NOMO-1 (cell line): ENCODE data around the gene SLC22A5.
A peak's percentile ranks its signal among the peaks of the same experiment; 100 is the strongest.
"Not testable (repeated sequence)": the region's sequence is repeated elsewhere in the genome, so short reads cannot be mapped to it uniquely, and the experiment has no call there.

ENCODE experiments used
- DNase-seq, 2 experiments: peaks; one replicate each; lab custom pipeline; 2025; ENCODE audit not compliant: unreplicated experiment in 2 of 2; lab: John Stamatoyannopoulos, UW

SLC22A5 gene

DNA sequence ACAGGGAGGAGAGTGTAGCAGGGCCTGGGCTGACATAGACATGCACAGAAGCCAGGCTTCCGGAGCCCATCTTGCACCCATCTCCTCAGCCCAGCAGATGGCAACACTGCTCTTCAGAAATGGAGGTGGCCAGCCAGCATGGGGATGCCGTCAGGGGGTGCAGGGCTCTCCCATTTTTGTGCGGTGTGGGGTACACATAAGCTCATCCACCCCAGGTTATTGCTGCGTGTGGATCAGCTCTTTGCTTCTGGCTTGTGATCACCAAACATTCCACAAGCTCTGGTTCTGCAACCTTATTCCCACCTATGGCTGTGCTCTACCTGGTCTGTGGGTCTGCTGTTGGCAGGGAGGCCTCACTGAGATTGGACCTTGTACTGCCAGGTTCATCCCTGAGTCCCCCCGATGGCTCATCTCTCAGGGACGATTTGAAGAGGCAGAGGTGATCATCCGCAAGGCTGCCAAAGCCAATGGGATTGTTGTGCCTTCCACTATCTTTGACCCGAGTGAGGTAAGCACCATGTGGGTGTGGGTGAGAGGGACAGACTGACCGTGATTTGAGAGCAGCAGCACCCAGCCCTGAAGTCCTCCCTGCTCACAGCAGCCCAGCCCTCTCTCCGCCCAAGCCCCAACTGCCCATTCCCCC, 17.3 kb downstream of the SLC22A5 start:
- peak; percentile 39 to 68 for DNase-seq

DNA sequence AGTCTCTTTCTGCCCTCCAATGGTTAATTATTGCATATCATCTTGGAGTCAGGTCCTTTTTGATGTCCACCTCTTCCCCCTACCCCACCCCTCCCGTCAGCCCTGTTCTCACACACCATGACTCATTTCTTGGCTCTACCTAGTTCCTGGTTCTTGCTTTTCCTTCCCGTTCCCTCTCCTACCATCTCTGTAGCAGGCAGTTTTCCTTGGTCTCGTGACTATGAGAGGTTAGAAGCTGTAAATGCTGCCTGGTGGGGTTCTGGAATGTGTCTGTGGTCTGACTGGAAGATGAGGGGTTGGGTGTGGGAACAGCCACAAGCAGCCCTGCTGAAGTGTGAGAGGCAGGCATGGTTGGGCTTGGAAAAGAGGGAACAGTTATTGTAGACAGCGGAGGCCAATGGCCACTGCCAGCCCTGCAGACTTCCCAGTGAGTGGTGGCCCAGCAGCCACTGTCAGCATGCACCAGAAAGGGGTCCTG, 18.2 kb downstream of the SLC22A5 start:
- peak; percentile 26 to 50 for DNase-seq

DNA sequence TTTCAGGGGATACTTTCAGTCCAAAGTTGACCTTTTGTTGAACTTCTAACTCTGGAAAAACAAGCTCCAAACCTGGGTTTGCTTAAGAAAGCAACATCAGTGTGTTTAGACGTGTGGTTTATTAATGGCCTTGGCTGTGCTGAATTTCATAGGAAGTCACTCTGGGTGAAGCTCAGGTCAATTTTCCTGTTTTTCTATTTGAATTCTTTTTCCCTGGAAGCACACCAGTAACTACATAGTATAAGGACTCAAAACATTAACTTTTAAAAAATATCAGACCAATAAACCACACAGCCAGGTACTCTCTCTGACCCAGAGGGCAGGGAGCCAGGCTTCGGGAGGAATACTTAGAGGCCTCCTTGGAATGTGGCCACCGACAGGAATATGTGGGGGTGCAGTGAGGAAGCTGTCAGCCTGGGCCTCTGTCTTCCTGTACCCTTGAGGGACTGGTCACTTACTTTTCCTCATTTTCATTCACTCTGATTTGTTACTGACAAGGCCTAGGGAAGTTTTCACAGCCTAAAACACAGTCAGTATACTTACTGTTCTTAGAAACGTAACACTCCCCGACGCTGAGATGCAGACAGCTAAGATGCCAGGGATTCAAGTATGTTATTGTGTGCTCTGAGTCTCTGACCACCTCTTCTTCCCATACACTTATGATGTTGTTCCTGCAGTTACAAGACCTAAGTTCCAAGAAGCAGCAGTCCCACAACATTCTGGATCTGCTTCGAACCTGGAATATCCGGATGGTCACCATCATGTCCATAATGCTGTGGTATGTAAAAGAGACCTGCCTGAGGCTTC, 18.9 kb downstream of the SLC22A5 start:
- DNase-seq = no peak

DNA sequence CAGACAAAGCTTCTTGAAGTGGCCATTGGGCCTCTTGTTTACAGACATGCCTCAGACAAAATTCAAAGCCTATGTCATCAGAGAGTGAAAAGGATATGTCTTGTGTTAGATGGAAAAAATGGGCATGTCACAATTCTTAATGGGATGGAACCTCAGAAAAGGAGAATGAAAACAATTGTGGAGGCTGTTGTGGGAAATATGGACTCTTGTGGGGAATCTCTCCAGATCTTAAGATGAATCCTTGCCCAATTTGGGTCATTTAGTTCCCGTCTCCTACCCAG, 19.5 kb downstream of the SLC22A5 start:
- no peak for DNase-seq

DNA sequence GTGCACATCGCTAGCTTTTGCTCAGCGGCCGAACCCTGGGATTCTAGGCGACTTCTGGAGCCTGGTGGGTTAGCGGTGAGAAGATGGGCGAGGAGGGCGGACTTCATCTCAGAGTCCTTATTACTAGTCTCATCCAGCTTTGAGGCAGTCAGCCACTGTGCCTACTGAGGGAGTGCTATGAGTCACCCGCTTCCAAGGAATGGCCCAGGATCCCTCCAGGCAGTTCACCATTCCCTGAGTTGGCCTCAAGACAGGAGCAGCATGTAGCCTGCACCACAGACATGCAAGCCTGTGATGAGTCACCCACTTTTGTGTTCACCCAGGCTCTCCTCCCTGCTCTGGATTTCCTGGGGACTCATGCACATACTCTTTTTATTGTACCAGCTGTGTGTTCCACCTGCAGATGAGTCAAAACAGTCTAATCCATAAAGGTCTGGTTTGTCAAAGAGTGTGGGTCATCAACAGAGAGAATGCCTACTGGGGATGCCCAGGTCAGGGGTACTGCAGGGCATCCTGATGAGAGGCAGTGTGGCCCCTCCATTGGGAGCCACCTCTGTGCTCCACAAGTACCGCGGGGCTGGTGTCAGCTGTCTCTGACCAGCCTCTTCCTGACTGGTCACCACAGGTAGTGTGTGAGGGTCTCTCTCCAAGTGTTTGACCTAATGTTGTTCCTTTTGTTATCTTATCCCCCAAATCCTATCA, 20.2 kb downstream of the SLC22A5 start:
- no peak for DNase-seq

DNA sequence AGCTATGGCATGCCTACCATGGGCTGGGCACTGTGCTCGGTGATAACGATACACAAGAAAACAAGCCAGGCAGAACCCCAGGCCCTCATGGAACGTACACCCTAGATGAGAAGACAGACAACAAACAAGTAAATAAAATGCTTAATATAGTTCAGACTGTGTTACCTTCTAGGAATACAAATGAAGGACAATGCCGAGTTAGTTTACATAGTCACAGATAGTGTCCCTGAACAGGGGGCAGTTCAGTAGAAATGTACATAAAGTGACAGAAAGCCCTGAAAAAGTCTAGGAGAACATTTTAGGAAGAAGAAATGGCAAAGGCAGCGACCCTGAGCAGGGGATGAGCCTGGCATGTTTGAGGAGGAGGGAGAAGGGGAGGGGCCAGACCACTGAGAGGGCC, 21.7 kb downstream of the SLC22A5 start:
- no peak for DNase-seq

DNA sequence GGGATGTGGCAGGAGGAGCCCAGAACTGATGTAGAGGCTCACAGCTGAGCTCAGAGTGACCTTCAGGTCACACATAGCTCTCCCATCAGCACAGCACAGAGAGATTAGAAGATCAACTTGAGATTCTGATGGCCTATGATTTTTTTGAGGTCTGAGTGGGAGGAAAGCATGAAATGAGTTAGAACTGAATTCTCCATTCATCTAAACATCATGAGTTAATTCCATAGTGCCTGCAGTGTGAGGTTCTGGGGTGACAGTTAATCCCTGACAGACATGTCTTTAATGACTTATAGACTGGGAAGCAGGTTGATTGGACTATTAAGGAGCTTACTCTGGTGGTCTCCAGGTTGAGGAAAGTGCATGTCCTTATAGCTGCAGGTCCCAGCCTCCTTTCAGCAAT, 22.4 kb downstream of the SLC22A5 start:
- no peak for DNase-seq

DNA sequence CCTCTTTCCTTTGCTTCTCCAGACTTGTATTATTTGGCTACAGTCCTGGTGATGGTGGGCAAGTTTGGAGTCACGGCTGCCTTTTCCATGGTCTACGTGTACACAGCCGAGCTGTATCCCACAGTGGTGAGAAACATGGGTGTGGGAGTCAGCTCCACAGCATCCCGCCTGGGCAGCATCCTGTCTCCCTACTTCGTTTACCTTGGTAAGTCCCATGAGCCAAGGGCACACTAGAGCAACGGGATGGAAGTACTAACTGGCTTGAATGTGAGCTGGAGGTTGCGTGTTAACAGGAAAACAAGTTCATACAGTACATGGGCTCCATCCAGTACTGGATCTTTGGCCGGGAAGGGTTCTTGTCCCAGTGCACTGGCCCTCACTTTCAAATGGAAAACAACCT, 22.9 kb downstream of the SLC22A5 start:
- DNase-seq = no peak

DNA sequence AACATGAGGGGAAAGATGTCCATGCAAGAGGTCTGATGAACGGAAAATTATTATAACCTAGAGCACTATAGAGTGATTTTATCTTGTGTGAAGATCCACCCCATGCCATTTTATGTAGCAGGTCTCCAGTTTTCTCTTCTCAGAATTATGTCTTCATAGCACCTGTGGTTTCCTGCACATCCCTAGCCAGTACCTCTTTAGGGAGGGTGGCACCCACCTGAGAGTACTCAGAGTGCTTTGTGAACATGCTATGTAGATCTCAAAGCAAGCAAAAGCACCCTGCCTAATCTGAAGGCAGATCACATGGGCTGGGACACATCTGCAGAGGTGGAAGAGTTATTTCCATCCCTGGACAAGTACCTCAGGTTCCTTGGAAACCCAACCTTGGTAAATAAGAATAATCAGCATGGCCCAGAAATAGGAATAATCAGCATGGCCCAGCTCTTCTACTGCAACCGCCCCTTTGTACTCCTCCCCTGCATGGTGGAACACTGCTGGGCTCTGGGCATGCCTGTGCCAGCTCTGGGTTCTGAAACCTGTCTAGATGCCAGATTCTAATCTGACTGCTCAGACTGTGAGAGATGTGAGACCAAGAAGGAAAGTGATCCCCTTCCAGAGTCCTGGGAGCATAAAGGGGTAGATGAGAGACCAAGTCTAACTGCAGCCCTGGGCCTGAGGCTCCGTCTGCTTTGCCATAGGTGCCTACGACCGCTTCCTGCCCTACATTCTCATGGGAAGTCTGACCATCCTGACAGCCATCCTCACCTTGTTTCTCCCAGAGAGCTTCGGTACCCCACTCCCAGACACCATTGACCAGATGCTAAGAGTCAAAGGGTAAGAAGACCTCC, 23.7 kb downstream of the SLC22A5 start:
- no peak for DNase-seq

DNA sequence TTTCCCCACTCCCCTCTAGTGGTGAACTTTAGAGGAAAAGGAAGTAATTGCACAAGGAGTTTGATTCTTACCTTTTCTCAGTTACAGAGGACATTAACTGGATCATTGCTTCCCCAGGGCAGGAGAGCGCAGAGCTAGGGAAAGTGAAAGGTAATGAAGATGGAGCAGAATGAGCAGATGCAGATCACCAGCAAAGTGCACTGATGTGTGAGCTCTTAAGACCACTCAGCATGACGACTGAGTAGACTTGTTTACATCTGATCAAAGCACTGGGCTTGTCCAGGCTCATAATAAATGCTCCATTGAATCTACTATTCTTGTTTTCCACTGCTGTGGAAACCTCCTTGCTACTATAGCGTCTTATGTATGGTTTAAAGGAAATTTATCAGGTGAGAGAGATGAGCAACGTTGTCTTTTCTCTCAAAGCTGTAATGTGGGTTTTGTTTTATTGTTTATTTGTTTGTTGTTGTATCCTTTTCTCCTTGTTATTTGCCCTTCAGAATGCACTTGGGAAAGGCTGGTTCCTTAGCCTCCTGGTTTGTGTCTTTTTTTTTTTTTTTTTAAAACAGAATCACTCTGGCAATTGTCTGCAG, 25.3 kb downstream of the SLC22A5 start:
- DNase-seq = no peak

DNA sequence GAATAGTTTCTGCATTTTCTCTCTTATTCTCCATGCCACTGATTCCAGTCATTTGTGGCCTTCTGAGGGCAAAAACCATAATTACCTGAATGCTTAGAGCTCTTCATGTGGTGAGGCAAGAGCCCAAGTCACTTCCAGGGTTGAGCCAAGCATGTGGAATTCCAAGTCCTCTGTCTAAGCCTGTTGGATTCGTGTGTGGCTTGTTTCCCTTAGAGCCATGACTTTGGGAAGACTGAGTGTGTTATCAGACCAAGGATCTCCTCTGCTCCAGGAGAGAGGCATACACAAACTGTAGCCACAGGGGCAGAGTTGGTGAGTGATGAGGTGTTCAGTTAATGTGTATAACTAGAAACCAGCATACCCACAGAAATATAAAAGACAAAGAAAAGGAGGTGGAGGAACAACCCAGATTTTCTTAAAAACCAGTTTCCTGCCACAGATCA, 27.1 kb downstream of the SLC22A5 start:
- no peak for DNase-seq

DNA sequence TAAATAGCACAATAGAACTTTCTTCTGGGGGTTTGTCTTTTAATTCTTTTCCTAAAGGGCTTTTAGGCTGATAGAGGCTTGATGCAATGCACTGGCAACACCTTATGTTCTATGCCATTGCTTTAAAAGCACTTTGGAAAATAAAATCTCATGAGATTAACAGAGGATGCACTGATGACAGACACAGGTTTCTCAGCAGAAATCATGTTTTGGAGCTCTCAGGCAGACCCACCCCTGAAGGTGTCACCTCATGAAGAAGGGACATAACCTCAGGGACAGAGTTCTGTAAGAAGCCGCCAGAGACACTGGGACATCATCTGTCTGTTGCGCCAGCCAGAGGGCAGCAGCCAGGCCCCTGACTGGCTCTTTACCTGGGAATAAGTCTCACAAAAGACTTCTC, 27.7 kb downstream of the SLC22A5 start:
- no peak for DNase-seq

DNA sequence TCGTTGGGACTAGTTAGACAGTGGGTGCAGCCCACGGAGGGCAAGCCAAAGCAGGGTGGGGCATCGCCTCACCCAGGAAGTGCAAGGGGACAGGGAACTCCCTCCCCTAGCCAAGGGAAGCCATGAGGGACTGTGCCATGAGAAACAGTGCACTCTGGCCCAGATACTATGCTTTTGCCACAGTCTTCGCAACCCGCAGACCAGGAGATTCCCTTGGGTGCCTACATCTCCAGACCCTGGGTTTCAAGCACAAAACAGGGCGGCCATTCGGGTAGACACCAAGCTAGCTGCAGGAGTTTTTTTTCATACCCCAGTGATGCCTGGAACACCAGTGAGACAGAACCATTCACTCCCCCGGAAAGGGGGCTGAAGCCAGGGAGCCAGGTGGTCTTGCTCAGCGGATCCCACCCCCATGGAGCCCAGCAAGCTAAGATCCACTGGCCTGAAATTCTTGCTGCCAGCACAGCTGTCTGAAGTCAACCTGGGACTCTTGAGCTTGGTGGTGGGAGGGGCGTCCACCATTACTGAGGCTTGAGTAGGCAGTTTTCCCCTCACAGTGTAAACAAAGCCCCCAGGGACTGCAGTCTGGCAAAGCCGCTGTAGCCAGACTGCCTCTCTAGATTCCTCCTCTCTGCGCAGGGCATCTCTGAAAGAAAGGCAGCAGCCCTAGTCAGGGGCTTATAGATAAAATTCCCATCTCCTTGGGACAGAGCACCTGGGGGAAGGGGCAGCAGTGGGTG, 28.6 kb downstream of the SLC22A5 start:
- not testable (repeated sequence) for DNase-seq

DNA sequence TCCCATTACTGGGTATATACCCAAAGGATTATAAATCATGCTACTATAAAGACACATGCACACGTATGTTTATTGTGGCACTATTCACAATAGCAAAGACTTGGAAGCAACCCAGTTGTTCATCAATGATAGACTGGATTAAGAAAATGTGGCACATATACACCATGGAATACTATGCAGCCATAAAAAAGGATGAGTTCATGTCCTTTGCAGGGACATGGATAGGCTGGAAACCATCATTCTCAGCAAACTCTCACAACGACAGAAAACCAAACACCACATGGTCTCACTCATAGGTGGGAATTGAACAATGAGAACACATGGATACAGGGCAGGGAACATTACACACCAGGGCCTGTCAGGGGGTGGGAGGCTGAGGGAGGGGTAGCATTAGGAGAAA, 34.5 kb downstream of the SLC22A5 start:
- DNase-seq = not testable (repeated sequence)

DNA sequence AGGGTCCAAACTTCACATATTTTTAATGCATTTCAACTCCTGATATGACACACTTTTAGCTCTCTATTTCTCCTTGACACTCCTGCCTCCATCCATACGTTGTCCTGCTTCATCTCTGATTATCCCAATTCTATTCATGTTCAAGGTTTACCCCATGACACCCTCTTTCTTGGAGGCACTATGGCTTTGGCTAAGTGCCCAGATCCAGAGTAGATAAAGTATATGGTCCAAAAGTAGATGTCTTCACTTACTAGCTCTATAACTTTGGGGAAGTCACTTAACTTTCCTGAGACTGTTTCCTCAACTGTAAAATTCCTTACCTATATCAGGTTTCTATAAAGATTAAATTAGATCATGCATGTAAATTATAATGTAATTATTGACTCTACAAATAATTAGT, 36.1 kb downstream of the SLC22A5 start:
- no peak for DNase-seq

DNA sequence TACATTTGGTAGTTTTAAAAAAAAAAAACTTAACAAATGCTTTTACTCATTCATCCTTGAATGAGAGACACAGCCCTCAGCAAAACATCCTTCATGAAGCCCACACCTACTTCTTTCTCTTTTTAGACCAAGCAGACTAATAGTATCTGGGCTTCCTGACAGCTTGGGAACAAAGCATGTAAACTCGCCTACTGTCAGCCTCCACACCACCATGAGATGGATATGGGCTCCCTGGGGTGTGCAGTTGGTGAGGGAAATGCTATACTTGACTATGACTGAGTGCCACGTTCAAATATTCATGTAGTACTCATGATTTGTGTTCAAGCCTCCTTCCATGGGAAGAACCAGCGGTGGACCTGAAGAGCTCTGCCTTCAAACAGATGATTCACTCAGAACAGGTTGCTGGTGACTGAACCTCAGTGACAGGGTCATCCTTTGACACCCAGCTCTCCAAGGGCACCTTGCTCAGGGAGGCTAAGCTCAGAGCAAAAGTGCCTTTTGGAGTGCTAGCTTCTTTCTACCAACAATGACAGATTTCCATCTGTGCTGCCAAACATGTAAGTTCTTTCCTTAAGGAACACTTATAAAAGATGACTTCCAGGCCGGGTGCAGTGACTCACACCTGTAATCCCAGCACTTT, 36.8 kb downstream of the SLC22A5 start:
- DNase-seq = no peak

DNA sequence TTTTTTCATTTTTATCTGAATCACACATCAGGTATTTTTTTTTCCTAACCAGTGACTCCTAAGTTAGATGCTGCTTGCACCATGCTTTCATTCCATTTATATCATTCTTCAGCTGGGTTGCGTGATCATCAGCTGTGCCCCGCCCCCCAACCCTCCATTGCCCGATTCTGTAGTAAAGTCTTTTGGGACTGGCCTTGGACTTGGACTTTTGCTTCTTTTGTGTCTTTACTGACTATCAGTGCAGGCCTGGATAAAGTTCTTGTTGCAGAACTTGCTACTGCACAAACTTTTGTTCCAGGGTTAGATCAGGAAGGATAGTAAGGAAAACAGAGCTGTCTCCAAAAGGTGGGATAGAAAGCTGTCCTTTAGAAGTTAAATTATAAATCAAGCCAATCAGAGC, 38.5 kb downstream of the SLC22A5 start:
- DNase-seq = no peak

DNA sequence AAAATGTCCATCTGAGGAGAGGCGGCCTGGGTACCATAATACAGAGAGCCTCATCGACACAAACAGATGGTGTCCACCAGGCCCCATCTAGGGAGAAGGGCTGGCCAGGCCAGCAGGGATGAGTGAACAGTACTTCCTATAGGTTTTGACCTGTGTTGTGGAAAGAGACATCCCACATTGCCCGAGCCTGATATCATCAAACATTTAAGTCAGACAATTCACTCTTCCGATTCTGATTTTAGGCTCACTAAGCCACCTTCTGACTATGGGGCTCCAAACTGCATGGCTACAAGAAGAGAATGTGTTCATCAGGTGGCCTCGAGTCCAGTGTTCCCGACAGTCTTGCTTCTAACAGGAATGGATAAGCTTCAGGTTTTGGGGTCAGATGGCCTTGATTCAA, 38.9 kb downstream of the SLC22A5 start:
- DNase-seq = no peak

DNA sequence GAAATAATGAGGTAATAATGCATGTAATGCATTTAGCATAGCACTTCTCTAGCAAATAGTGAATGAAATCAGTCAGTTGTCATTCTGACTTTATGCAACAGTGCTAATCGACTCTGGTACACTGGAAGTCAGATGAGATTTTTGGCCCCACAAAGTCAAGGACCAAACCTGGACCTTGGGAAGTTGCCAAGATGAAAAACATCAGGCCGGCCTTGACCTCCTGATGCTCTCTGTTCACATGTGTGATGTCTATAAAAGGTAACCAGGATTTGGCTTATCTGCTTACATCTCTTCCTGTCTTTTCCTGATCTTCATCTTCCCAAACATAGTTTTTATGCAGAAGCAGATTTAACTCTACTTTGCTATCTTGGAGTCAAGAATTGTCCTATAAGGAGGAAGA, 39.5 kb downstream of the SLC22A5 start:
- DNase-seq = no peak
